Prostate gland (tissue), 2 donors: ENCODE measurements around the gene UCN.

Experiments
- CTCF ChIP-seq, 4 experiments: fragments of 200-600 bp in 2 of 4; fragments of 450-650 bp in 2 of 4; sonication (generic) in 2 of 4; IDR thresholded peaks; 1 replicate in 3 of 4; 2 replicates in 1 of 4; pipeline ENCODE4 v1.5.1; 2016 to 2019; ENCODE audit warnings: antibody characterized with exemption in 4 of 4, mild to moderate bottlenecking in 2 of 4, moderate library complexity in 2 of 4
- POLR2AphosphoS5 ChIP-seq: sonication (generic); formaldehyde crosslinking; IDR thresholded peaks from one replicate; pipeline ENCODE4 v1.6.1; 2017; ENCODE audit warnings: antibody characterized with exemption

DNA sequence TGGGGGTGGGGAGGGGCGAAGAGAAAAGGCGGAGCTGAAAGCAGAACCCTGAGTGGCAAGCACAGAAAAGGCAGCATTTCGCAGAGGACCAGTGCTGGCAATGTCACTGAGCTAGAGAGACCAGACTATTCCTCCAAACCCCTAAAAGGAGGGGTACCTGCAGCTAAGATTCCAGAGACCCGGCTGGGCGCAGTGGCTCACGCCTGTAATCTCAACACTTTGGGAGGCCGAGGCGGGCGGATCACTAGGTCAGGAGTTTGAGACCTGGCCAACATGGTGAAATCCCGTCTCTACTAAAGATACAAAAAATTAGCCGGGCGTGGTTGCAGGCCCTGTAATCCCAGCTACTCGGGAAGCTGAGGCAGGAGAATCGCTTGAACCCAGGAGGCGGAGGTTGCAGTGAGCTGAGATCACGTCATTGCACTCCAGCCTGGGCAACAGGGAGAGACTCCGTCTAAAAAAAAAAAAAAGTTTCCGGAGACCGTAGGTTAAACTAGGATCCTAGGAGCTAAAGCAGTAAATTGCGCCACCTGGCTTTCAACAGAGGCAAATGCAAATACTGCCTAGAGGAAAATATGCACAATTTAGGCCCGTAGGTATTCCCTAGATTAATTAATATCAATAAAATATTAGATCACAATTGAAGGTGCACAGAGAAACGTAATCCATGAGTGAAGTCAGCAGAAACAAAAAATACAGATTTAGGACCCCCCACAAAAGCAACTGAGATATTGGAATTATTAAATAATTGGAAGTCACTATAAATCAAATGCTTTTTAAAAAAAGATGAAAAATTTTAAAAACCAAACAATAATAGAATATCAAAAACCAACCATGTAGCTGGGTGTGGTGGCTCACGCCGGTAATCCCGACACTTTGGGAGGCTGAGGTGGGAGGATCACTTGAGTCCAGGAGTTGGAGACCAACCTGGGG lies 4.9 kb downstream of the UCN start:
- TF ChIP-seq CTCF (IDR thresholded peaks at IDR 0.05) (peak; percentile 77 to 86 (median 86)), POLR2AphosphoS5 (peak; percentile 65)
